ENCODE measurements around the gene USH2A.

DNA sequence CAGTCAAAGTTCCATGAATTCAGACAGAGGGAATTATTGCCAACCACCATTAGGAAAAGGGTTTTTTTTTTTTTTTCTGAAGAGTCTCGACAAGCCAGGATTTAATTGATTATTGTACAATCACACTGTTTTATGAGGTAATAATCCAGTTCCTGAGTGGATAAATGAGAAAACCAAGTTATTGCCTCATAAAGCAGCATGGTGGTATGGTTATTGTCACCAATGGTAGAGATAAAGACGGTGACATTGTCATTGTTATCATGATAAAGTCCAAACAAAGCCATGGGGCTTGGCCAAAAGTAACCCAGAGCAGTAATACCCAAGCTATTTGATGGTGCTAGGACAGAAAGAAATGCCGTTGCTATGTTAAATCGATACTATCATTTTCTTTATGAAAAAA lies 232.8 kb downstream of the USH2A start:
- TF ChIP-seq, protein P1, sequence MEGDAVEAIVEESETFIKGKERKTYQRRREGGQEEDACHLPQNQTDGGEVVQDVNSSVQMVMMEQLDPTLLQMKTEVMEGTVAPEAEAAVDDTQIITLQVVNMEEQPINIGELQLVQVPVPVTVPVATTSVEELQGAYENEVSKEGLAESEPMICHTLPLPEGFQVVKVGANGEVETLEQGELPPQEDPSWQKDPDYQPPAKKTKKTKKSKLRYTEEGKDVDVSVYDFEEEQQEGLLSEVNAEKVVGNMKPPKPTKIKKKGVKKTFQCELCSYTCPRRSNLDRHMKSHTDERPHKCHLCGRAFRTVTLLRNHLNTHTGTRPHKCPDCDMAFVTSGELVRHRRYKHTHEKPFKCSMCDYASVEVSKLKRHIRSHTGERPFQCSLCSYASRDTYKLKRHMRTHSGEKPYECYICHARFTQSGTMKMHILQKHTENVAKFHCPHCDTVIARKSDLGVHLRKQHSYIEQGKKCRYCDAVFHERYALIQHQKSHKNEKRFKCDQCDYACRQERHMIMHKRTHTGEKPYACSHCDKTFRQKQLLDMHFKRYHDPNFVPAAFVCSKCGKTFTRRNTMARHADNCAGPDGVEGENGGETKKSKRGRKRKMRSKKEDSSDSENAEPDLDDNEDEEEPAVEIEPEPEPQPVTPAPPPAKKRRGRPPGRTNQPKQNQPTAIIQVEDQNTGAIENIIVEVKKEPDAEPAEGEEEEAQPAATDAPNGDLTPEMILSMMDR (IDR thresholded peaks at IDR 0.05): no peak
- TF ChIP-seq EP300 (IDR thresholded peaks at IDR 0.05) (no peak), POLR2AphosphoS5 (IDR thresholded peaks at IDR 0.05) (no peak), POLR2A (IDR thresholded peaks at IDR 0.05) (no peak)

Data from gastroesophageal sphincter (tissue), 3 donors.